HEK293 (cell line): ENCODE results near the gene MBOAT2.

ENCODE experiments used
- CTCF ChIA-PET: fragments of 350-600 bp; formaldehyde crosslinking; extraction: SDS; loops from one replicate; lab custom pipeline; 2021; ENCODE audit warnings: antibody characterized with exemption; lab: Yijun Ruan, JAX
- POLR2A ChIA-PET: fragments of 300-600 bp; formaldehyde crosslinking; extraction: SDS; loops from one replicate; lab custom pipeline; 2020; ENCODE audit warnings: antibody characterized with exemption, inconsistent platforms; lab: Yijun Ruan, JAX
- H3K27ac ChIP-seq: fragments of 200-500 bp; sonication (Bioruptor generic); 2 replicates; pipeline ENCODE4 v1.5.1; 2014; ENCODE audit warnings: low read depth, low read length, control low read depth, inconsistent platforms; ENCODE audit errors: extremely low read depth
- H3K36me3 ChIP-seq, 2 experiments: fragments of 200-500 bp in 1 of 2; sonication (Bioruptor generic) in 1 of 2; 1 replicate in 1 of 2; 2 replicates in 1 of 2; pipeline ENCODE4 v1.5.1; 2014 to 2017; ENCODE audit warnings: inconsistent platforms in 2 of 2, low read length in 2 of 2; ENCODE audit not compliant: control insufficient read depth in 2 of 2, insufficient read depth in 1 of 2
- H3K4me1 ChIP-seq: fragments of 200-500 bp; sonication (Bioruptor generic); 2 replicates; pipeline ENCODE4 v1.5.1; 2014; ENCODE audit warnings: mild to moderate bottlenecking, low read length, inconsistent platforms; ENCODE audit not compliant: control insufficient read depth, insufficient read depth
- H3K4me3 ChIP-seq: 2 replicates; pipeline ENCODE4 v1.5.1; 2011; ENCODE audit warnings: low read depth, mild to moderate bottlenecking, control low read depth, low read length, moderate library complexity
- H3K9me3 ChIP-seq: fragments of 200-500 bp; sonication (Bioruptor generic); 2 replicates; pipeline ENCODE4 v1.5.1; 2014; ENCODE audit warnings: low read depth, low read length, inconsistent platforms; ENCODE audit not compliant: control insufficient read depth, insufficient read depth
- GFI1B ChIP-seq: fragments of 450-650 bp; formaldehyde crosslinking; IDR thresholded peaks from 2 replicates; pipeline ENCODE4 v1.5.1; 2016; ENCODE audit warnings: missing biosample characterization, missing genetic modification characterization
- HOXC10 ChIP-seq: sonication (generic); formaldehyde crosslinking; IDR thresholded peaks from 2 replicates; pipeline ENCODE4 v1.8.1; 2023; ENCODE audit warnings: mild to moderate bottlenecking, missing genetic modification reagents
- REST ChIP-seq: fragments of 450-650 bp; formaldehyde crosslinking; IDR thresholded peaks from 2 replicates; pipeline ENCODE4 v1.5.1; 2016; ENCODE audit warnings: missing biosample characterization, missing genetic modification characterization
- ZBTB20 ChIP-seq: fragments of 450-650 bp; formaldehyde crosslinking; IDR thresholded peaks from 2 replicates; pipeline ENCODE4 v1.5.1; 2016; ENCODE audit warnings: missing biosample characterization, missing genetic modification characterization
- ZBTB44 ChIP-seq: fragments of 450-650 bp; IDR thresholded peaks from 2 replicates; pipeline ENCODE4 v1.5.1; 2018; ENCODE audit warnings: missing biosample characterization, mild to moderate bottlenecking, missing genetic modification characterization
- ZEB2 ChIP-seq: fragments of 450-650 bp; formaldehyde crosslinking; IDR thresholded peaks from 2 replicates; pipeline ENCODE4 v1.5.1; 2016; ENCODE audit warnings: missing biosample characterization, missing genetic modification characterization
- ZNF114 ChIP-seq: fragments of 450-650 bp; formaldehyde crosslinking; IDR thresholded peaks from 2 replicates; pipeline ENCODE4 v1.5.0; 2017; ENCODE audit warnings: missing biosample characterization, missing genetic modification characterization
- ZNF302 ChIP-seq: fragments of 450-650 bp; formaldehyde crosslinking; IDR thresholded peaks from 2 replicates; pipeline ENCODE4 v1.5.1; 2016; ENCODE audit warnings: missing biosample characterization, missing genetic modification characterization, low read depth
- ZSCAN16 ChIP-seq: fragments of 450-650 bp; formaldehyde crosslinking; IDR thresholded peaks from 2 replicates; pipeline ENCODE4 v1.5.1; 2016; ENCODE audit warnings: missing biosample characterization, missing genetic modification characterization
- ZSCAN30 ChIP-seq: fragments of 450-650 bp; IDR thresholded peaks from 2 replicates; pipeline ENCODE4 v1.5.1; 2018; ENCODE audit warnings: missing biosample characterization, mild to moderate bottlenecking, missing genetic modification characterization, moderate library complexity
- ZSCAN5A ChIP-seq: fragments of 450-650 bp; formaldehyde crosslinking; IDR thresholded peaks from 2 replicates; pipeline ENCODE4 v1.5.1; 2016; ENCODE audit warnings: missing biosample characterization, missing genetic modification characterization
- ZXDB ChIP-seq: fragments of 450-650 bp; formaldehyde crosslinking; IDR thresholded peaks from 2 replicates; pipeline ENCODE4 v1.5.1; 2016; ENCODE audit warnings: missing biosample characterization, missing genetic modification characterization
- TF ChIP-seq, protein P1 (sequence below): fragments of 450-650 bp; formaldehyde crosslinking; IDR thresholded peaks from 2 replicates; pipeline ENCODE4 v1.5.1; 2016; ENCODE audit warnings: missing biosample characterization, missing genetic modification characterization, borderline replicate concordance

MBOAT2 gene

GRCh38 chr2:8855010-8855409 is 148.5 kb downstream of the MBOAT2 start:
- Histone ChIP-seq H3K4me1 (peaks cover 5% of the 10 kb centered on the region; the same call in 1 of the 2 replicates), H3K36me3 (no peaks in the 10 kb centered on the region), H3K4me3 (no peak overlapping the region), H3K27ac (no peak overlapping the region), H3K9me3 (no peaks in the 10 kb centered on the region)
- TF ChIP-seq ZBTB20 (tag by site-specific recombination) (0 out of 2 replicates have a peak, but pooled peaks have one; percentile 8), ZSCAN16 (no peak), ZNF302 (tag by site-specific recombination) (no peak), REST (no peak), ZSCAN30 (tag by site-specific recombination) (no peak), ZNF114 (no peak), ZXDB (tag by site-specific recombination) (no peak), ZEB2 (tag by site-specific recombination) (no peak)
- ChIA-PET POLR2A (no interaction called here), CTCF (interaction anchor here (1.1 to 1.3 kb wide), 3 partner anchors 10 to 18 kb away, joined by 3 to 7 read pairs (median 4); partner anchors contain the start of gene KIDINS220)

- no peaks in the 10 kb centered on the region for H3K9me3 ChIP-seq
- TF ChIP-seq ZSCAN5A (tag by site-specific recombination) (no peak), GFI1B (no peak)
- TF ChIP-seq, protein P1, sequence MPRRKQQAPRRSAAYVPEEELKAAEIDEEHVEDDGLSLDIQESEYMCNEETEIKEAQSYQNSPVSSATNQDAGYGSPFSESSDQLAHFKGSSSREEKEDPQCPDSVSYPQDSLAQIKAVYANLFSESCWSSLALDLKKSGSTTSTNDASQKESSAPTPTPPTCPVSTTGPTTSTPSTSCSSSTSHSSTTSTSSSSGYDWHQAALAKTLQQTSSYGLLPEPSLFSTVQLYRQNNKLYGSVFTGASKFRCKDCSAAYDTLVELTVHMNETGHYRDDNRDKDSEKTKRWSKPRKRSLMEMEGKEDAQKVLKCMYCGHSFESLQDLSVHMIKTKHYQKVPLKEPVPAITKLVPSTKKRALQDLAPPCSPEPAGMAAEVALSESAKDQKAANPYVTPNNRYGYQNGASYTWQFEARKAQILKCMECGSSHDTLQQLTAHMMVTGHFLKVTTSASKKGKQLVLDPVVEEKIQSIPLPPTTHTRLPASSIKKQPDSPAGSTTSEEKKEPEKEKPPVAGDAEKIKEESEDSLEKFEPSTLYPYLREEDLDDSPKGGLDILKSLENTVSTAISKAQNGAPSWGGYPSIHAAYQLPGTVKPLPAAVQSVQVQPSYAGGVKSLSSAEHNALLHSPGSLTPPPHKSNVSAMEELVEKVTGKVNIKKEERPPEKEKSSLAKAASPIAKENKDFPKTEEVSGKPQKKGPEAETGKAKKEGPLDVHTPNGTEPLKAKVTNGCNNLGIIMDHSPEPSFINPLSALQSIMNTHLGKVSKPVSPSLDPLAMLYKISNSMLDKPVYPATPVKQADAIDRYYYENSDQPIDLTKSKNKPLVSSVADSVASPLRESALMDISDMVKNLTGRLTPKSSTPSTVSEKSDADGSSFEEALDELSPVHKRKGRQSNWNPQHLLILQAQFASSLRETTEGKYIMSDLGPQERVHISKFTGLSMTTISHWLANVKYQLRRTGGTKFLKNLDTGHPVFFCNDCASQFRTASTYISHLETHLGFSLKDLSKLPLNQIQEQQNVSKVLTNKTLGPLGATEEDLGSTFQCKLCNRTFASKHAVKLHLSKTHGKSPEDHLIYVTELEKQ (tag by site-specific recombination), result no peak
- peaks cover 2% of the 10 kb centered on the region; the same call in 1 of the 2 replicates for H3K4me1 ChIP-seq
- H3K36me3 ChIP-seq, result no peaks in the 10 kb centered on the region
- POLR2A ChIA-PET, result no interaction called here
- H3K27ac ChIP-seq, result no peak overlapping the region
- CTCF ChIA-PET, result interaction anchor here (0.6 kb wide), 1 partner anchor 417 kb away, joined by 3 read pairs; no protein-coding TSS in a partner anchor
- H3K4me3 ChIP-seq, result no peak overlapping the region
These were observed 150.1 kb downstream of the MBOAT2 start for GRCh38 chr2:8853426-8853825.

DNA sequence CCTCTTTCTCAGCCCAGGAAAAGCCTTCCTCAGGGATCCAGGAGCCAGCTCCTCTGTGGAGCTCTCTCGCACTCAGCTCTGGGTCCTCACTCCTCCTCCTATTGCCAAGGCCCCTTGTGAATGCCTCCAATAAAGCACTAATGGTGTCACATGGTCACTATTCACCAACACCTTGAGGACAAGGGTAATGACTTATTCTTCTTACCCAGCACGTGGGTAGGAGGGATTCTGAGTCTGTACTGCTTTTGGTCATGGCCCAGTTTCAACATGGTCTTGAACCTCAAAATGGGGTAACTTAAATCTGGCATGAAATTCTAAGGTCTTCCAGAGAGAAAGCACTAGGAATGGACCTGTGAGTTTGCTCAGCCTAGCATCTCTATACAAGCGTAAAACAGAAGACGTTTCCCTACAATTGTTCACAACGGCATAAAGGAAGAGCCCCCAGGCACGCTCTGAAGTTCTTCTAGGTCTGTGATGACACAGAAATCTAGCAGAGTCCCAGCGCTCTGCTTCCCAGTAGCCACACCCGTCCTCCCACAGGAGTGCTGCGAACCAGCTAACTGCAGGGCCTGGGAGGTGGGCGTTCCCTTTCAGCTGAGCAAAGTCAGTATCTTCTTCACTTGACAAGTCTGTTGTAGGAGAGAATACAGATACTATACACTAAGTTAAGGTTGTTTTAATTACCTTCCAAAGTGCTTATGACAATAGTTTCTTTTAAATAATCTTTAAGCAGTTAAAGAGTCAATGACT is 151.5 kb downstream of the MBOAT2 start:
- H3K36me3 ChIP-seq, result no peaks in the 10 kb centered on the region
- ChIA-PET CTCF (no interaction called here), POLR2A (no interaction called here)
- H3K9me3 ChIP-seq, result no peaks in the 10 kb centered on the region
- peaks cover 2% of the 10 kb centered on the region; the same call in 1 of the 2 replicates for H3K4me1 ChIP-seq
- H3K4me3 ChIP-seq, result no peak overlapping the region
- no peak overlapping the region for H3K27ac ChIP-seq
- TF ChIP-seq HOXC10 (CRISPR knock-in tag) (no peak), ZBTB44 (tag by site-specific recombination) (no peak)
- TF ChIP-seq, protein P1 (tag by site-specific recombination), result no peak
